Measurements from ENCODE around the gene BICD2. TPM values are rescaled to one million over a fixed set of nuclear protein-coding genes. Genes with fewer than 3 reads are reported as not detected.

BICD2 gene
- total and polyA plus RNA-seq, 2 of the 13 experiments (the other 11 are each of a cell fraction or from before 2014, with no cell fraction given), result 5.1 to 17.4 TPM

- TF ChIP-seq ZNF777 (CRISPR knock-in tag; IDR thresholded peaks at IDR 0.05), result no peak
- TF ChIP-seq MXD1 (CRISPR knock-in tag; IDR thresholded peaks at IDR 0.05), result no peak
- TF ChIP-seq ONECUT2 (CRISPR knock-in tag; IDR thresholded peaks at IDR 0.05), result no peak
- no peak for TF ChIP-seq ZNF256 (CRISPR knock-in tag; conservative IDR thresholded peaks at IDR 0.05)
- no peak for TF ChIP-seq TOE1 (CRISPR knock-in tag; IDR thresholded peaks at IDR 0.05)
- no peak for TF ChIP-seq ZKSCAN1 (IDR thresholded peaks at IDR 0.05; ENCODE audit: low read length)
- no peak for TF ChIP-seq NR2F1 (CRISPR knock-in tag; IDR thresholded peaks at IDR 0.05)
- TF ChIP-seq MYNN (CRISPR knock-in tag; IDR thresholded peaks at IDR 0.05; ENCODE audit: low read depth), result no peak
Observed at GRCh38 chr9:92774274-92774673, 9.6 kb upstream of the BICD2 start (continued).

- H3K4me1 ChIP-seq (ENCODE audit: insufficient read depth, low read length), result peaks cover 31% of the 10 kb centered on the region
- H3K79me2 ChIP-seq (ENCODE audit: insufficient read depth, low read length), result no peaks in the 10 kb centered on the region
- intact Hi-C loops (cut with micrococcal nuclease; ENCODE audit: unreplicated experiment) (no loop called here), in situ Hi-C loops (cut with HindIII; ENCODE audit: extremely low pct_ligation_motif_present, low pct_unique_long_range_greater_than_20kb) (no loop called here)
- no peak overlapping the region for H3K27ac ChIP-seq (ENCODE audit: extremely low read length, insufficient read depth, low read length)
- BruUV-seq (replicated peaks), result no TSS peak
- no peak overlapping the region for H3K4me3 ChIP-seq (replicated peaks in 1 of 3; ENCODE audit: insufficient read depth in 1 of 3, low read depth in 2 of 3, low read length in 3 of 3)
- peaks cover 0 to 3% of the 10 kb centered on the region in 2 experiments; a peak in 1 of 5 replicates for H3K27me3 ChIP-seq (ENCODE audit: control insufficient read depth in 1 of 2, insufficient read depth in 2 of 2, low read length in 2 of 2)
- no peak overlapping the region for H3K4me2 ChIP-seq (ENCODE audit: low read depth, low read length)
- 47% methylated on average over 3 of the region's 3 CpGs for WGBS (ENCODE audit: low lambda C conversion rate)
- POLR2A ChIA-PET, result no interaction called here
- DNase-seq (ENCODE audit: low spot score), result no peak
- CTCF ChIA-PET (ENCODE audit: low intra/inter-chr PET ratio, low total read pairs), result no interaction called here
- H3K9me3 ChIP-seq (ENCODE audit: low read length), result no peaks in the 10 kb centered on the region
- no peak for ATAC-seq
- no peak overlapping the region for H3K9ac ChIP-seq (ENCODE audit: insufficient read depth, low read depth, low read length)
- no peak for FAIRE-seq
- no peak overlapping the region for H2AFZ ChIP-seq (ENCODE audit: low read length)
- no peaks in the 10 kb centered on the region for H3K36me3 ChIP-seq (replicated peaks in 1 of 2; ENCODE audit: control insufficient read depth in 1 of 2, insufficient read depth in 2 of 2, low read length in 2 of 2)
- H4K20me1 ChIP-seq (ENCODE audit: insufficient read depth, low read length), result no peaks in the 10 kb centered on the region
- TF ChIP-seq ZNF503 (CRISPR knock-in tag; IDR thresholded peaks at IDR 0.05) (no peak), YEATS2 (CRISPR knock-in tag; IDR thresholded peaks at IDR 0.05; ENCODE audit: borderline replicate concordance) (no peak), REL (CRISPR knock-in tag; conservative IDR thresholded peaks at IDR 0.05) (no peak), ZNF652 (CRISPR knock-in tag; IDR thresholded peaks at IDR 0.05; ENCODE audit: borderline replicate concordance, low read depth) (no peak), ZFP36L2 (CRISPR knock-in tag; IDR thresholded peaks at IDR 0.05) (no peak), ZNF816 (CRISPR knock-in tag; IDR thresholded peaks at IDR 0.05; ENCODE audit: borderline replicate concordance) (no peak), IRF9 (CRISPR knock-in tag; IDR thresholded peaks at IDR 0.05; ENCODE audit: borderline replicate concordance) (no peak), HOXA5 (CRISPR knock-in tag; IDR thresholded peaks at IDR 0.05) (no peak), ZNF704 (CRISPR knock-in tag; IDR thresholded peaks at IDR 0.05; ENCODE audit: borderline replicate concordance) (no peak), ZBTB20 (CRISPR knock-in tag; IDR thresholded peaks at IDR 0.05; ENCODE audit: borderline replicate concordance, low read depth) (no peak), GABPB1 (CRISPR knock-in tag; IDR thresholded peaks at IDR 0.05) (no peak), ZKSCAN5 (CRISPR knock-in tag; IDR thresholded peaks at IDR 0.05) (no peak), ZNF850 (CRISPR knock-in tag; conservative IDR thresholded peaks at IDR 0.05) (no peak), SUZ12 (IDR thresholded peaks at IDR 0.05; ENCODE audit: low read depth, low read length) (no peak)
Observed at GRCh38 chr9:92773810-92774209, 9.2 kb upstream of the BICD2 start.

Data from HepG2 (cell line).